HG03196 (cell line): ENCODE data around the gene LIPK.
A peak's percentile ranks its signal among the peaks of the same experiment; 100 is the strongest.
"Not testable (repeated sequence)": the region's sequence is repeated elsewhere in the genome, so short reads cannot be mapped to it uniquely, and the experiment has no call there.

Experiments used
- ATAC-seq: cut with Tn5 transposase; IDR thresholded peaks from one replicate; pipeline ENCODE4 v1.9.1; 2021; ENCODE audit not compliant: unreplicated experiment

Gene LIPK

DNA sequence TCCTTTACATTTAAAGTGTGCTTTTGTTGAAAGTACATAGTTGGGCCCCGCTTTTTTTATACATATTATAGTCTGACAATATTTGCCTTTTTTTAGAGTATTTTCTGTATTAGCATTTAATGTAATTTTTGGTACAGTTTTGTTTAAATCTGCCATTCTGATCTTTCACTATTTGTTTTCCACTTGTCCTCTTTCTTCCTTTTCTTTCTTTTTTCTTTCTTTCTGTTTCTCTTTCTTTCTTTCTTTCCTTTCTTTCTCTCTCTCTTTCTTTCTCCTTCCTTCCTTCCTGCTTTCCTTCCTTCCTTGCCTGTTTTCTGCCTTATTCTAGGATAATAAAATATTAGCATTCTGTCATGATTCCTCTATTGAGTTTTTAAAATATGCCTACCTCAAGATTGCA lies 9.5 kb downstream of the LIPK start:
- ATAC-seq, result no peak

DNA sequence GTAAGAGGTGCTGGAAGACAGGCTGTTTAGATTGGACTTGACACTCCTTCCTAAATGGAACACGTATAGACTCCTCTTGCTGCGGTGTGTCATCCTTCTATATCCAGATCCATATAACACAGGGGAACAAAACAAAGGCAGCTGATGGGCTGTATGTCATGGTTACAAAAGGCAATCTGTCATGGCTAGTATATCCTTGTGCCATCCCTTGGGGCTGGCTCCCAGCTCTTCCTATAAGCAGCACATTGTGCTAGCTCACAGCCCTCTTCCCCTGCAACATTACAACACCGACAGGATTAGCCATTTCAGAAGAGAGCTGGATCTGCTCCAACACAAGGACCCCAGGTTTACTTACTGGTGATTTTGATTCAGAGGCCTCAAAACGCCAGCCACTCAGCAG lies 15.3 kb downstream of the LIPK start:
- no peak for ATAC-seq

DNA sequence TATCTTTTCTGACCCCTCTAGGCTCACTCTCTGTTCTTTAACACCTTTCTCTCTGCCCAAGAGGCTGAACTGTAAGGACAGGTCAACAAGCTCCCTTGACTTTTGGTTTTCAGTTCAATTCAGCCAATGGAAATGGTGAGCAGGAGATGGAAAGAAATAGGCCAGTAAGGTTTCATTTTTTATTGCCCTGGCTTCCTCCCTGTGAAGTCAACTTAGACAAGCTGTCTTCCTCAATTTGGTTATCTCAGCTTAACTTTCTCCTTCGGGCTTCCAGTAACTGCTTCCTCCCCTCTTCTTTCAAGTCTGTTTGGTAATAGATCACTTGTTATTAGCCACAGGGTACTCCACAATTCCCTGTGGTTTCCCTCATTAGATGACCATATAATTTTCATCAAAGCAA lies 19.7 kb downstream of the LIPK start:
- ATAC-seq, result no peak

DNA sequence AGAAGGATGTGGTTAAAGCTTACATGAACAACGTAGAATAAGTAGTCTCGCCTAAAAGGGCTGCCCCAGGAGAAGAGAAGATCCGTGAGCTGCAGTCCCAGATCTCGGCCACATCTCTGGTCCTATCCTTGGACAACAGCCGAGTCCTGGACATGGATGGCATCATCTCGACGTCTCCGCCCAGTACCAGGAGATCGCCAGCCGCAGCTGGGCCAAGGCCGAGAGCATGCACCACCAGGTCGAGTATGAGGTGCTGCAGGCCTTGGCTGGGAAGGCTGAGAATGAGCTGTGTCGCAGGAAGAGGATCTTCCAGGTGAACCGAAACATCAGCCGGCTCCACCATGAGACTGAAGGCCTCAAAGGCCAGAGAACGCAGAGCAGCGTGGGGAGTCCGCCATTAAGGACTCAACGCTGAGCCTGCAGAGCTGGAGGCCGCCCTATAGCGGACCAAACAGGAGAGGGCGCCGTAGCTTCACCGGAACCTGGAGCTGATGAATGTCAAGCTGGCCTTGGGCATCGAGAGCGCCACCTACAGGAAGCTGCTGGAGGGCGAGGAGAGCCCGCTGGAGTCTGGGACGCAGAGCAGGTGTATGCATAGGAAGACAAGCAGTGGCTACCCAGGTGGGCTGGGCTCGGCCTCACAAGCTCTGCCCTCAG lies 22.2 kb downstream of the LIPK start:
- ATAC-seq, result no peak

DNA sequence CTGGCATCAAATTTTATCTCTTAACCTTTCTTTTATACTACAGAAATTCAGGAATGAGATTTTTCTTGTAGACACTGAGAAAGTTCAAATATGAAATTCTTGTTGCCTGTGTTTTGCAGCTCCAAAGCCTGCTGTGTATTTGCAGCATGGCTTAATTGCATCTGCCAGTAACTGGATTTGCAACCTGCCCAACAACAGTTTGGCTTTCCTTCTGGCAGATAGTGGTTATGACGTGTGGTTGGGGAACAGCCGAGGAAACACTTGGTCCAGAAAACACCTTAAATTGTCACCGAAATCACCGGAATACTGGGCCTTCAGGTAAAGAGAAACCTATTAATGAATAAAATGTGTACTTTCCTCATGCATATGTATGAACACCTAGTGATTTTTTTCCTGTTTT lies 24.8 kb downstream of the LIPK start:
- no peak for ATAC-seq

DNA sequence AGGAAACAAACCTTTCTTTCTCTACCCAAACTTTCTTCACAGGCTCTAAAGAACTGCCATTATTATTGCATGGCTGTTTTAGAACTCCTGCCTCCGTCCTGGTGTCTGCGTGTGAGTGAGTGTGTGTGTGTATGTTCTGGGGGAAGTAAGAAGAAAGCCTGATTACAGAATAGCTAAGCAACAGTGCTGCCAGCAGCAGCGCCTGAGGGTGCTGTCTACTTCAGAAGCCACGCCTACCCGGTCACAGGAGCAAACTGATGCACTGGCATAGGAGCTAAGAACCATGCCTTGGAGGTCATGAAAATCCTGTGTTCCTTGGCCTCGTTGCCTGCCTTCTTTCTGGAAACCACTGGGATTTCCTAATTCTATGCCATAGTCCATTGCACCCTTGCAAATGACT lies 25.2 kb downstream of the LIPK start:
- ATAC-seq, result no peak

DNA sequence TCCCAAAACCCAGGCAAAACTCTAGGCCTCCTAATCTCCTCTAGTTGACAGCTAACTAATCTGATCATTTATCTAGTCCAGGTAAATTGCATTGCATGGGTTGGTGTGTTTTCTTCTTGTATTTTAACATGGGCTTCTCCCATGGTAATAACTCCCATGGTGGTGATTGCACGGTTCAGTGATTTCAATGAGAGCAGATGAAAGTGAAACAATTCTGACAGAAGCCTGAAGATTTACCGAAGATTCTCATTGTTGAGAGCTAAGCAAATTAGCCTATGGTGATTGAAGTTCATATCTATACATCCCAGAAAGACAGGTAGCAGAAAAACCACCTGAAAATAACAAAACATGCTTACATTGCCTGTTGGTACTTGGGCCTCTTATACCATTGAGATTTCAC lies 27.2 kb downstream of the LIPK start:
- no peak for ATAC-seq

DNA sequence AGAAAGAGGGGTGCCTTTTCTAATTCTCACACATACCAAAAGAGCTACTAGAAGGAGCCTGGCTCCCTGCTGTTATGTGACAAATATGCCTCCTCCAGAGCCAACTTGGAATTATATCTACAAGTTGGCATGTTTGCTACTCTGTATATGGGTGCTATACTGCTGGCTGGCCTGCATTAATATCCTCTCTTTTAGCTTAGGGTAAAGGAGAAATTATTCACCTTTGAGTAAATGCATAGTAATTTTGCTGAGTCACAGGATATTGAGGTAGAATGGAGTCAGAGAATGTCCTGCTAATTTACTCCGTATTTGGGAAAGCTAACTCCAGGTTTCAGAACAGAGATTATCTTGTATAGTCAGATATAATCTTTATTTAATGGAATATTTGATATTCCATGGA lies 29.6 kb downstream of the LIPK start:
- ATAC-seq, result no peak

DNA sequence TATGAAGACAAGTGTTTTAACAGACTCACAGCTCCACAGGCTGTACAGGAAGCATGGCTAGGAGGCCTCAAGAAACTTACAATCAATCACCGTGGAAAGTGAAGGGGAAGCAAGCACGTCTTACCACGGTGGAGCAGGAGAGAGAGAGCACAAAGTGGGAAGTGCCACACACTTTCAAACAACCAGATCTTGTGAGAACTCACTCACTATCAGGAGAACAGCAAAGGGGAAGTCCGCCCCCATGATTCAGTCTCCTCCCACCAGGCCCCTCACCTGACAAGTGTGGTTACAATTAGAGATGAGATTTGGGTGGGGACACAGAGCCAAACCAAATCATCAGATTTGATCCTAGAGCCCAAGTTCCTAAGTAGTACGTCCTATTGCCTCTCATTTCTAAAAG lies 35.9 kb downstream of the LIPK start:
- not testable (repeated sequence) for ATAC-seq

DNA sequence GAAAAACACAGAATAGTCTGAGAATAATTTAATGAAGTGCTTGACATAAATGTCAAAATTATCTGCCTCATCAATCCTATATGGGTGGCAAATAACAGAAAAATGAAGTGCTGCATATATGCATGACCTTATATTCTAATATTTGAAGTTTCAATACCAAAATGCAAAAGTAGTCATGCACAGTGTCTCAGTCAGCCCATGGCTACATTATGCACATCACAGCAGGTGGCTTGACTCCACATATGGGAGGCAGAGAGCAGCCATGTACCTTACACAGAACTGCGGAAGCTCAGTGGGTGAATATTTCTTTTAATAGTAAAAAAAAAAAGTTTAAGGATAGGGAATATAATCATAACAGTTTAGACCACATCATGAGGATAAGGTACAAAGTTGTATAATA lies 36.4 kb downstream of the LIPK start:
- no peak for ATAC-seq

DNA sequence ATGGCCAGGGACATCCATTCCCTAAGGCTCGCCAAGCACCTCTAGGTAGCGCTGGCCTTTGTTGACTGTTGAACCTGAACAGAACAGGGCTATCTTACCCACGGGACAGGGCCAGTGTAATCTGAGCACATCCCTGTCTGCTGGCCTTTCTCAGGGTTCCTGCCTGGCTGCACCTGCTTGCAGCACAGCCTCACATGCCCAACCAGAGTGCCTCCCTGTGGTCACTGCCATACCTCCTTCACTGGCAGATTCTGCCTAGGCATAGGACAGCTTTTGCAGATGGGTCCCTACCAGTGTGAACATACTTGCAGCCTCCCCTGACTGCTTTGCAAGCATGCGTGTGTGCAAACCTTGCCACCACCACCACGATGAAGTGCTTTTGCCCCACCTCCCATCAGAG lies 38.0 kb downstream of the LIPK start:
- no peak for ATAC-seq

DNA sequence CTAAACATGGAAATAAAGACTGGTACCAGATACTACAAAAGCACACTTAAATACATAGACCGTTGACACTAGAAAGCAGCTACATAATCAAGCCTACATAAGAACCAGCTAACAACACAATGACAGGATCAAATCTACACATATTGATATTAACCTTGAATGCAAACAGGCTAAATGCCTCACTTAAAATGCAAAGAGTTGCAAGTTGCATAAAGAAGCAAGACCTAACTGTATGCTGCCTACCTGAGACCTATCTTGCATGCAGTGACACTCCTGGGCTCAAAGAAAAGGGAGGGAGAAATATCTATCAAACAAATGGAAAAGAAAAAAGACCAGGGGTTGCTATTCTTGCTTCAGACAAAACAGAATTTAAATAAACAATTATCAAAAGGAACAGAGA lies 39.6 kb downstream of the LIPK start:
- ATAC-seq, result no peak

DNA sequence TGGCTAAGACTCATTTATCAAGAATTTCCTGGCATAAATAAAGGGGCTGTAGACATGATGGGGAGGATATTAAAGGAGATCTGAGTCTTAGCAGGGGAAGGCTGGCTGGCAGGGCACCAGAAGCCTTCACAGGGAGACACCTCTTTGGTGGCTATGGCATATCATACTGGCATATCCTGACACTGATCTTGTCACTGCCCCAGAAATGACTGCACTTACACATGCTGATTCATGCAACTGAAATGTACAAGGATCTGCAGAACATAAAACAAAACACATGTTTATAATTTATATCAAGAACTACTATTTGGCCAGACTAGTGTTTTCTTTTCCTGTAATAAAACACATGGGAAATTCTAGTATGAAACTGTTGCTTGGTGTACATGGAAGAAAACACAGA lies 48.2 kb downstream of the LIPK start:
- ATAC-seq, result no peak

DNA sequence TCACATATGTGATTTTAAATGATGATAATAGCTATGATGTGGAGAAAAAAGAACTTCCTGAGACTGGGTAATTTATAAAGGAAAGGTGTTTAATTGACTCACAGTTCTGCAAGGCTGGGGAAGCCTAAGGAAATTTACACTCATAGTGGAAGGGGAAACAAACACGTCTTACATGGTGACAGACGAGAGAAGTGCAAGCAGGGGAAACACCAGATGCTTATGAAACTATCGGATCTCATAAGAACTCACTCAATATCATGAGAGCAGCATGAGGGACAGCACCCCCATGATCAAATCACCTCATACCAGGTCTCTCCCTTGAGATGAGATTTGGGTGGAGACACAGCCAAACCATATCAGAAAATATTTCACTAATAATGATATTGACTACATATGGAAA lies 49.7 kb downstream of the LIPK start:
- ATAC-seq, result peak; percentile 64

DNA sequence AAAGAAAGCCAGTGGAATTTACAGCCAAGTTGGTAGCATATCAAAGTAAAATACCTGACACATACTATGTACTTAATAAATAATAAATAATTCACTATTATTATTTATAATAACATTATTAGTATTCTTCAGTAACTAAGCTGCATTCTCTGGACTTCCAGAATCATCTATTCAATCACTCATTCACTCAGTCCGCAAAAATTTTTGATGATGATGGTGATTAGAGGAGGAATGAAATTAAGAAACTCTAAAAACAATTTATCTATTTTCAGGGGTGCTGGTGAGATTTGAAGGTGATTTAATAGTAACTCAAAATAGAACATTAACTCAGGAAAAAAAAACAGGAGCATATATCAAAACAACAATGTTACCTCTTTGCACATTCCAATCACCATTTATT lies 50.6 kb downstream of the LIPK start:
- no peak for ATAC-seq

DNA sequence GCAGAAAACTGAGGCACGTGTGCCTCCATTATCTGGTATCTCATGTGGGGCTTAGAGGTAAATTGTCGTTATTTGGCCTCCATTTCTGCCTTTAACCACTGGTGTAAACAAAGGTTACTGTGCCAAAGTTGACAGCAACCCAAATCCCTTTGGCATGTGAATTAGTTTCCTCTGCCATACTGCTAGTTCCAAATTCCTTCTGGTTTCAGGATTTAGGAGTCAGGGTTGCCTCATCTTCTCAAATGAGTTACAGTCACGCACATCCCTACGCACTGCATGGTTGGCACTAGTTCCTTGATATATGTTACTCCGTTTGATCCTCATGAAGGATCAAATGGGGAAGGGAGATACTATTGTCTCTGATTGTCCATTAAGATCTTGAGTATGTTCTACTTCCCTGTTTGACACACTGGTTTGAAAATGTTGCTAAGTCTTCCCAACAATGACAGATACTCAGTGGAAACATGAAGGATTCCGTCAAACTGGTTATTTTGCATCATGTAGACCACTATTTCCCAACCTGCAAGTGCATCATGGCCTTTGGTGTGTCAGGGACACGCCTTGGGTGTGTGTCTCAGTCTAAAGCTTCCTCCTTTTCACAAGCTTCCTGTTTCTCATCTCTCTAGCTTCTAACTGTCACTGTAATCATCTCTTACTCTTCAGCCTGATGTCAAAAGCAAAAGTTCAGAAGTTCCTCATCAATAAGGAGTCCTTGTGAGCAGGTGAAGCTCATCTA lies 53.5 kb downstream of the LIPK start, which contains the start of gene LIPN:
TSS of gene LIPN (plus strand) at position 655 of the 736 bp plus-strand sequence. CDS start 1,386 bp downstream, outside the sequence.
- ATAC-seq, result no peak

DNA sequence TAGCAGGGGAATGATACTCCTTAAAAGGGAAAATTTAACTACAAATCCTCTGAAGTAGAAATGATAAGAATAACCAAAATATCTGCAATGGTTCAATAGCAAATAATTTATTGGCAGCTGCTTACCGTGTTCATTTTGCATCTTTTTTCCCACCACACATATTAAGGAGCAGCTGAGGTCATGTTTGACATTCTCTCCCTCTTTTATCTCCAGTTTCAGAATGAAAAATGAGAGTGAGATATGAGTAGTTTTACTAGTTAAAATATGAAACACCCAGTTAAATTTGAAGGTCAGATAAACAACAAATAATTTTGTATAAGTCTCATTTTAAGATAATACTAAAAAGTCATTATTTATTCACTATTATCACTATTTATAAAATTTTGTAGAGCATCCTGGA lies 56.9 kb downstream of the LIPK start:
- ATAC-seq, result no peak

DNA sequence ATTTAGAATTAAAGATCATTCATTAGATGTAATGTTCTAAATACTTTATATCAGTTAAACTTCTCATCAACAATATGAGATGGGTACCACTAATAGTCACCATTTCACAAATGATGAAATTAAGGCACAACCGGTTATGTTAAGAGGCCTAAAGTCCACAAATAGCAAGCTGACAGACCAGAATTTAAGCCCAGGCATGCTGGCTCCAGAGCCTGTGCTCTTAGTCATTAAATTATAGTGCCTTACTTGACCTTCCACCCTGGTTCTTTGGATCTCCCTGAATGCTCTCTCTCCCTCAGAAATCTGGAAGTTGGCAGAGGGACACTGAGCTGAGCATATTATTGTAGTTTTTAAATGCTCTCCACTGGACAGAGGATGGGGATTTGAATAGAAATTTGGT lies 57.4 kb downstream of the LIPK start:
- no peak for ATAC-seq

DNA sequence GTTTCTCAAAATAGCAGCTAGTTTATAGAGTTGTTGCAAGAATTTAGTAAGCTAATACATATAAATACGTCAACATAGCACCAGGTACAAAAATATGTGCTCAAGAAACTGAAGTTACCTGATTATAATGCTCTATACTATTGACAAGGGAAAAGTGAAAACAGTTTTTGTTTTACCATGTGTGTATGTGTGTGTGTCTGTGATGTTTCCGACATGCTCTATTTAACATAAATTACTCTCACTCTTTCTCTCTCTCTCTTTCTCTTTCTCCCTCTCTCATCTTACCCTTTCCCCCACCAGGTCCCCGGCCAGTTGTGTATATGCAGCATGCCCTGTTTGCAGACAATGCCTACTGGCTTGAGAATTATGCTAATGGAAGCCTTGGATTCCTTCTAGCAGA lies 58.1 kb downstream of the LIPK start:
- no peak for ATAC-seq

DNA sequence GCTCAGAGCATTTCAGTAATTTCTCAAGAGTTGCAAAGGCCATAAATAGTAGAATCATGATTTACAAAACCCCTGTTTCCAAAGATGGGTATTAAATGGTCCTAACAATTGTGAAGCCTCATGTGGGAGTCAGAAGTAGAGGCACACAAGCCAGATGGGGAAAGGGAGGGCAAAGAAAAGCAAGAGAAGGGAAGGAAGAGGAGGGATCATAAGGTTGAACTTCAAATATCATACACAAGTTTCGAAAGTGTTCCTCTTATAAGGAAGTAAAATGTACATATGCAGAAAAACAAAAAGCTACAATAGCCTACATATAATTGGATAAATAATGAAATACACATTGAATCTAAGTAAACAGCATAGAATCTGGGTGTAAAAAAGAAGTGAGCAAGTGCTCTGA lies 59.8 kb downstream of the LIPK start:
- no peak for ATAC-seq

DNA sequence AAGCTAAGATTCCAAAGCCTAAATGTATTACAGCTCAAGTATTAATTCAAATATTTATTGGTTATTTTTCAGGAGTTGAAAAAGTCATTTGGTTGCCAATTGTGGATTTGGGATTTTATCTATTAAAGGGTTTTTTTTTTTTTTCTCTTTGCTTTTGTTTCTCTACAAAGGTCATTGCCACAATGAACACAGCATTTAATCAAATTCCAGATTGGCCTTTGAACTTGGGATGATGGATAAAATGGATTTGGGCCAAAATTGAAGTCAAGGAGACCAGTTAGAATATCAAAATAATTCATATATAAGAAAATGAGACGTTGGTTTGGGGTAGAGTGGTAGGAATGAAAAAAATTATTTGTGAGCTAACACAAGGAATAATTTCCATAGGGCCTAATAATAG lies 63.3 kb downstream of the LIPK start:
- no peak for ATAC-seq

DNA sequence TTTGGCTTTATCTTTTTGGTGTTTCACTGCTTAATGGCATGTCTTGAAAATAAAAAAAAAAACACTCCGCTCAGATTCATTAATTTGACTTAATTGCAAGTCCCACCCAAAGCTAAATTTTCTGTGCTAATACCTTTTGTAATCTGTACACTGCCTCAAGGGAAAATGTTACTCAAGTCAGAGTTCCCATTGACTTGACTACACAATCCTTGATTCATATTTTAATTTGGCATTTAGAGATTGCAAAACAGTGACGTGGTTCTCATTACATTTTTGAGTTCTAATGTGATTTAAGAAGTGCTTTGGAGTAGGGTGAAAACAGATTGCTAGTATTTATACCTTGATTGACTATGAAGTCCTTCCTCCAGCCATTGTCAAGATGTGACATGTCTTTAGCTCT lies 75.2 kb downstream of the LIPK start:
- no peak for ATAC-seq

DNA sequence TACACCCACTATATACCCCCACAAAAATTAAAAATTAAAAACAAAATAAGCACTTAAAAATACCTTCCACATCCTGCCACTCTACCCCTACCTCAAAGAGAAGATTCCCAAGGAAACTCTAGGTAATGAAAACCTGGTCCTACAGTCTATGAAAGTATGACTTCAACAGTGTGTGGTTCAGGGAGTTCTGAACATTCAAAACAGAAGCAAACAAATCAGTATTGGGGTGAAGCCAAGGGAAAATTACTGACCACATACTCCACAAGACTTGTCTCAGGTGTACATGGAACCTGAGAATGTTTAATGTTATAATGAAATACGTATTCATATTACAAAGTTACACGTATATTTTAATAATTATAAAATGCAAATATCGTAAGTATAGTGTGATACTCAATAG lies 76.2 kb downstream of the LIPK start:
- no peak for ATAC-seq
